GM18502 (cell line): ENCODE results near the gene FNDC11.

ENCODE experiments used
- ATAC-seq: cut with Tn5 transposase; IDR thresholded peaks from one replicate; pipeline ENCODE4 v1.9.1; 2021; ENCODE audit warnings: mild to moderate bottlenecking; ENCODE audit not compliant: unreplicated experiment, poor library complexity

Gene FNDC11

DNA sequence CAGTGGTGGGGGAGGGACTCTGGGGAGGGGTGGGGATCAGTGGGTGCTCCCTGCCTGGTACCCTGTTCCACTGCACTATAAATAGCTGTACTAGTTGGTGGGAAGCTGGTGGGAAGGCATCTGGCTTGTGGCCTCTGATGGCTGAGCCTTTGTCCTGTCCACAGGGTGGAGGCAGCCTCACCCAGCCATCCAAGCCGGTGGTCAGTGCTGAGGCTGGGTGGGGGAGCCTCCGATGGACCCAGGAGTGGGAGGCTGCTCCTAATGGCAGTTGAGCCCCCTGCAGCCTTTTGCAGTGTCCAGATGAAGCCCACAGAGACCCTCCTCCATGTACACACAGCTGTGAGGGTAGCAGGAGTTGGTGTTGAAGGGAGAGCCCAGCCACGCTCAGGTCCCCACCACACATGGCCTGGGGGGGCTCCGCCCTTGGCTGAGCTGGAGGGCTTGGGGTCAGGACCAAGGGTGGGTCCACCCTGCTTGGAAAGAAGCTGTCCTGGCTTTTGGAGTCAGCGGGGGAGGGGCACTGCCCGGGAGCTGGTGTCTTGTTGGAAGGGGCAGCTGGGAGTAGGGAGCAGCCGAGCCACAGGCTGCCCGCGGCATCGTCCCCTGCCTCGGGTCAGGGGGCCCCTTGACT lies 30.9 kb upstream of the FNDC11 start:
- ATAC-seq = no peak

DNA sequence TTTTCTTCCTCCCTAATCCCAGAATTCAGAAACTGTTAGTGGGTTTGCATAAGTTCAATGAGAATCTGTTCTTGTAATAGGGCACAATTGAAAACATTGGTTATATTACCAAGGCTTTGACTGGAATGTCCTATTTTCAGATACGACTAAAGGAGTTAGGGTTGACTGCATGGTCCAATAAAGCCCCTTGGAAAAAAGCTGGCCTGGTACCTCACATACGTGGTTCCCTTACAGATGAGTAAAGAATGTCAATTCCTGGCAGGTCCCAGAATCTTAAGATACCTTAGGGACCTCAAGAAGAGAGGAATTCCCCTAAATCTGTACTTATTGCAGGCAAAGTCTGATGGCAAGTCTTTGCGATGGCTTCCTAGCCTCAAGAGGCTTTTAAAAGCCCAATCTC lies 28.8 kb upstream of the FNDC11 start:
- no peak for ATAC-seq

DNA sequence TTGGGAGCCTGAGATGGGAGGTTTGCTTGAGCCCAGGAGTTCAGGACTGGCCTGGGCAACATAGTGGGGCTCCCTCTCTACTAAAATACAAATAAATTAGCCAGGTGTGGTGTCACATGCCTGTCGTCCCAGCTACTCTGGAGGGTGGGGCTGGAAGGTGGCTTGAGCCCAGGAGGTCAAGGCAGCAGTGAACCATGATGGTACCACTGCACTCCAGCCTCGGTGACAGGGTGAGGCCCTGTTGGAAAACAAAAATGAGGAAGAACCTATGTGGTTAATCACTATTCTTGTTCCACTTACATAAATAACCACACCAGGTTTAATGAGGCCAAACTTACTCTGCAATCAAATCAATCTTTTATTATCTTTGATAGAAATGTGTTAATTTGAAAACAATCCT lies 28.0 kb upstream of the FNDC11 start:
- ATAC-seq = no peak

DNA sequence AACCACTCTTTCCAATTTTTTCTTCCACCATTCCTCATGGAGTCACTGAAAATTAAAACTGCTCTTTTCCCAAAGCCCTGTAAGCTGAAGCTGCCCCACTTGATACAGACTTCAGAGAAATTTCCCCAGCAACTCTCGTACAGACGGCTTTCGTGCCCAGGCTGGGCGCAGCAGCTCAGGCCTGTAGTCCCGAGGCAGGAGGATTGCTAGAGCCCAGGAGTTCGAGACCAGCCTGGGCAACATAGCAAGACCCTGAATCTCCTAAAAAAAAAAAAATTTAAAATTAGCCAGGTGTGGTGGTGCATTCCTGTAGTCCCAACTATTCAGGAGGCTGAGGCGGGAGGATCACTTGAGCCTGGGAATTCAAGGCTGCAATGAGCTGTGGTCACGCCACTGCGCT lies 26.8 kb upstream of the FNDC11 start:
- ATAC-seq = no peak

DNA sequence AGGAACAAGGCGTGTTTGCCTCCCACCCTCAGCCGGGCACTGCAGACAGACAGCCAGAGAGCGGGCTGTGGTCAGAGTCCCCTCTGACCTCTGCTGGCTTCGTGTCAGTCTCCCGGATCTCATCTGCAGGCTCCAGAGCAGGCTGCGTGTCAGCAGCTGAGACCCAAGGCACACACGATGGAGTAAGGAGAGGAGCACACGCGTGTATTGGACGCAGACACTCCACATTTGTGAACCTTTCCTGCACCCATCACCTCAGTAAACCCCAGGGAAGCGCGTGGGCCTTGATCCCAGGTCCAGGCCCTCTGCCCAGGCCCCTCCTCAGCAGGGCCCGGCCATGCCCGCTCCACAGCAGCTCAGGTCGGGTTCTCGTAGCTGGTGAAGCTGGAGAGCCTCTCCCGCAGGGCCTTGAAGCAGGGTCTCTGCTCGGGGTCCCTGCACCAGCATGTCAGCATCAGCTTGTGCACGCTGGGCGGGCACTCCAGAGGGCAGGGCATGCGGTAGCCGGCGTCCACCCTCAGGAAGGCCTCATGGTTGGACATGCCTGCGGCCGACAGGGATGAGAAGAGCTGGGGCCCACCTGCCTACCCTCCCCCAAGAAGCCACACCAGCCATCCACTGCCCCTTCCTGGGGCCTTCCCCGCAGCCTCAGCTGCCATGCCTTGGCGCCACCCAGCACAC lies 24.6 kb upstream of the FNDC11 start:
- no peak for ATAC-seq

DNA sequence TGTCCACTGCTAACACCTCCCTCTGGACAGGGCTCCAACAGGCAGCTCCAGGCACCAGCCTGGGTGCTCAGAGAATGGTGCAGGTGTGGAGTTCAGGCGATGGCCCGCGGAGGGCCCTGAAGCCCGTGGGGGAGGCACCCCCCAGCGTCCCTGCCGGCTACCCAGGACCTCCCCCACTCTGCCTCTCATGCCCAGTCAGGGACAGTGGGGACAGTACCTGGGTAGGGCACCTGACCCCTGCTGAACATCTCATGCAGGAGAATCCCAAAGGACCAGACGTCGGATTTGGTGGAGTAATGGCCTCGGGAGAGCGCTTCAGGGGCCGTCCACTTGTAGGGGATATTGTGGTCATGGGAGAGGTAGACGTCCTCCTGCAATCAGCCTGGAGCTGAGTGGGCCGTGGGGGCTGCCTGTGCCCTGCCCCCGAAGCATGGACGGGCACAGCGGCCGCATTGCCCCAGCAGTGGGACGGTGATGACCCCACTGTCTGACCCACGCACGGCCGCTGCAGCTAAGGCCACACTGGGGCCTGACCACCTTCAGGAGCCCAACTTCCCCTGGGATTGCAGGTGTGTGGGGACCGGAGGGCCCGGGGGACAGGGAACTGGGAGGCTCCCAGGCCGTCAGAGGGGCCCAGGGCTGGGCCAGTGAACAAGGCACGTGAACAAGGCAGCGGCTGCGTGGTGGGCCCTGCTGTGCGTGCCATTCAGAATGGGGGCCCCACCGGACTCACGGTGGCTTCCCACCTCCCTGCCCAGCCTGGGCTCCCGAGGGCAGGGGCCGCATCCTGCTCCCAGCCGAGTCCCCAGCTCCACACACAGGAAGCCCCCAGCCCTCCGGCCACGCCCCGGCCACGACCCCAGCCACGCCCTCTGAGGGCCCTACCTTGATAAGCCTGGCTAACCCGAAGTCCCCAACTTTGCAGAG lies 23.8 kb upstream of the FNDC11 start:
- no peak for ATAC-seq

DNA sequence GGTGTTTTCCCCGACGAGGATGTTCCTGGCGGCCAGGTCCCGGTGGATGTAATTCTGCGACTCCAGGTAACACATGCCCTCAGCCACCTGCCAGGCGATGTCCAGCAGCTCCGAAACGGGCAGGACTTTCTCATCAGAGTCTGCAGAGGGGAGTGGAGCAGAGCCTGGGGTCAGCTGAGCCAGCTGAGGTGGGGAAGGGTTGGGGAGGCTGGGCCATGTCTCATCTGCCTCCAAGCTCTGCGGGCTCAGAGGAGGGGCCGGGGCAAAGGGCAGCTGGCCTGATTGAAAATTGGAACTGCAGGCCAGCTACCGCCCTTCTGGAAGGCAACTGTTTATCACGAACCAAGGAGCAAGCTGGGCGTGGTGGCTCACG lies 23.2 kb upstream of the FNDC11 start:
- no peak for ATAC-seq

DNA sequence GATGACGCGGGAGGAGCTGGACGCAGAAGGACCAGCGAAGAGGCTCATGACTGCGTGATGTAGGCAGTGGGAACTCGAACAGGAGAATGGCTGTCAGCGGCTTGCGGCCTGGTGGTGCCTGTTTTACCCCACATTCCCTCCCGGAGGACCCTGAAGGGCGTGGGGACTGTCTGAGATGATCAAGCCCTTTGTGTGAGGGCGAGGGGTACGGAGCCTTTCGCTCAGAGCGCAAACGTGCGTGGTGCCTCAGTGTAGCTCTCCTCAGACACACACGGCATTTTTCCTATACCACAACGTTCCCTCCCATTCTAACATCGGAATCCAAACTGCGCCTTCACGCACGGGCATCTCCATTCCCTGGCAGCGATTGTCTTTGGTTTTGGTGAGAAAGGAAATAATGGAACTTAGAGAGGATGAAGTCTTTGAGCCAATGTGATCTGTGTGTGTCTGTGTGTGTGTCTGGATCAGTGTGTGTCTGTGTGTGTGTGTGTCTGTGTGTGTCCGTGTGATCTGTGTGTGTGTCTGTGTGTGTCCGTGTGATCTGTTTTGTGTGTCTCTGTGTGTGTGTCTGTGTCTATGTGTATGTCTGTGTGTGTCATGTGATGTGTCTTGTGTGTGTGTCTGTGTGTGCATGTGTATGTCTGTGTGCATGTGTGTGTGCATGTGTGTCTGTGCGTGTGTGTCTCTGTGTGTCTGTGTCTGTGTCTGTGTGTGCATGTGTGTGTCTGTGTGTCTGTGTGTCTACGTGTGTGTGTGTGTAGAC lies 22.1 kb upstream of the FNDC11 start:
- no peak for ATAC-seq

DNA sequence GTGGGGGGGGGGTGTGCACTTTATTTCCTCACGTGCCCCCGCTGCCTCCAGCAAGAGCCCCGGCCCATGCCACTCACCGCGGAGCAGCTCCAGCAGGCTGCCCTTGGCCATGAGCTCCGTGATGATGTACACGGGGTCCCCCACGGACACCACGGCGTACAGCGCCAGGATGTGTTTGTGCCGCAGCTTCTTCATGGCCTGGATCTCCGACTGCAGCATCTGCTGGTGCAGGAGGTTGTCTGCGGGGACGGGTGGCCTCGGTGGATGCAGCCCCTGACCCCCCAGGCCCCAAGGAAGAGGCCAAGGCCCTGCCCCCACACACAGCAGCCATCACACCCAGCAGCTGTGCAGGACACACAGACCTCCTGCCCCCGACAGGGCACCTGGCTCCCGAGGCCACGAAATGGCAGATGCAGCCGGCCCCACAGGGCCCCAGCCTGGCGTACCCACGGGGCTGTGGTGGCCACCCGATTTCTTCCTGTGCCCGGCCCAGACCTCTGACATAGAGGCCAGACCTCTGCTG lies 21.4 kb upstream of the FNDC11 start:
- no peak for ATAC-seq

DNA sequence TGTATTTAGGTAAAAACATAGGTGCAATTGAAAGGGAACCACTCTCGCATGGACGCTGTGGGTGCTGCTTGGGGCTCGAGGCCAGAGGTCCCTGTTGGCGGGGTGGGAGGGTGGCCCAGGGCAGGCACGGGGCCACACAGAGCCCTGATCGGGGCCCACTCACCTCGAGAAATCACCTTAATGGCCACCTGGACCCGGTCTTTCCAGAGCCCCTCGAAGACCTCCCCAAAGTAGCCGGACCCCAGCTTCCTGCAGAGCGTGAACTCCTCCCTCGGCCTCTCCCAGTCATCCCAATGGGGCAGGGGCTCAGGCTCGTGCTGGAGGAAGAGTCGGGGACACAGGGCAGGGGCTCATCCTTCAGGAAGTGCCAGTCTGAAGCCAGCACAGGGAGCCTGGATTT lies 20.6 kb upstream of the FNDC11 start:
- ATAC-seq = no peak

DNA sequence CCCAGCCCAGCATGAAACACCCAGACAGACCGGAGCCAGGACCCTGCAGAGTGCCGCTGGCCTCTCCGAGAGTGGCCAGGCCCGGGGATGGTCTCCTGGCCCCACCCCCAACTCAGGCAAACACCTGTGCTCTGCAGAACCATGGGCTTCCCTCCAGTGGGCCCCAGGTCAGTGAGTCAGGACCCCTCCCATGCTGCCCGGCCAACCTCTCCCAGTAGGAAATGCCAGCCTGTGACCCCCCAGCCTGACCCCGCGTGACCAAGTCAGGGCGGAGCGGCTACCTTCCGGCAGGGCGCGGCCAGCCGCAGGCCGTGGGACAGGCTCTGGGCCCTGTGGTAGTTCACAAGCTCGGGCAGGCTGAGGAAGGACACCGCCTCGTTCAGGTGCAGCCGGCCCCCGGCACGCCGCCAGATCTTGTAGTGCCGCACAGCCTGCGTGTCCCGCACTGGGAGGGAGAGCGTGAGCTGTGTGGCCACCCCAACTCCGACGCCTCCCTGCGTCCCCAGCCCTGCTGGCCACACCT lies 20.0 kb upstream of the FNDC11 start:
- no peak for ATAC-seq

DNA sequence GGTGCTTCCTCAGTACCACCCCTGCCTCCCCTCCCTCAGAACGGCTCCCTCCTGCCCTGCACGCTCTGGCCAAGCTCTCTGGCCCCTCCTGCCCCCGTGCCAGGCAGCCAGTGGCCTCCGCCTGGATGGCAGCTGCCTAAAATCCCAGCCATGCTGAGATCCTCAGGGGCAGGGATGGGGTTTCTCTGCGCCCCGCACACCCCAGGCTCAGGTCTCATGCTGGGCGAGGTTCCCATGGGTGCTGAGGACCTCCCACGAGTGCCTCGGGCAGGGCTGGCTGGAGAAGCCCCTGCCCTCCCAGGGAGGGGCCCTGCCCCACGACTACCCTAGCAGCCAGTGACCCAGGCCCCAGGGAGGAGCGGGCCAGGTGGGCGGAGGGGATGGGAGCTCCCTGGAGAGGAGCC lies 19.5 kb upstream of the FNDC11 start:
- no peak for ATAC-seq

DNA sequence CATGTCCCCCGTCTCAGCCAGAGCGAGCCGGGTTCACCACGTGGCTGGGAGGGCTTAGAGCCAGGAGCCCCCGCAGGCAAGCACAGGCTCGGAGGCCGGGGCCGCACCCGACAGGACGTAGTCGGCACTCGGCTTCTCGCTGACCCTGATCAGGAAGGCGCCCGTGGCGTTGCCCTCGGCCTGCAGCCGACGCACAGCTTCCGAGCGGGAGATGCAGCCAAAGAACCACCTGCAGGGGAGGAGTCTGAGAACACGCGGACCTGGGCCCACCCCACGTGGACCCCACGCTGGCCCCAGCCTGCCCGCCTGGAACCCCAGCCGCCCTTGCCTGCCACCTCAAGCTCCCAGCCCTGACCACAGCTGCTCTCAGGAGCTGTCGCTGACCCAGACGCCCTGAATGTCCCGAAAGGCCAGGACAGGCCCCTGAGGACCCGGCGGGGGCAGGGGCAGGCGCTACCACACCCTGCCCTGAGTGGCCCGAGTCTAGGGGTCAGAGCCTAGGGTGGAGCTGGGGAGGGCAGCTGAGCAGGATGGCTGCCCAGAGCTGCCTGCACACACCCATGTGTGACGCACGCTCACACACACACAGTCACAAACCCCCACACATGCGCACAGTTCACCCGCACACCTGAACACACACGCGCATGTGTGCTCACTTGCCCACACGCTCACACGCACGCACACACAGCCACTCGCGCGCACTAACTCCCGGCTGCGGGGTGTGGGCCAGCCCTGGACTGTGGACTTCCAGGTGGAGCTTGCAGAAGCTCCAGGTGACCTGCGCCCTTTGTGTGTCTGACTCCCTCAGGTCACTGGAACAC lies 18.9 kb upstream of the FNDC11 start:
- ATAC-seq = no peak

DNA sequence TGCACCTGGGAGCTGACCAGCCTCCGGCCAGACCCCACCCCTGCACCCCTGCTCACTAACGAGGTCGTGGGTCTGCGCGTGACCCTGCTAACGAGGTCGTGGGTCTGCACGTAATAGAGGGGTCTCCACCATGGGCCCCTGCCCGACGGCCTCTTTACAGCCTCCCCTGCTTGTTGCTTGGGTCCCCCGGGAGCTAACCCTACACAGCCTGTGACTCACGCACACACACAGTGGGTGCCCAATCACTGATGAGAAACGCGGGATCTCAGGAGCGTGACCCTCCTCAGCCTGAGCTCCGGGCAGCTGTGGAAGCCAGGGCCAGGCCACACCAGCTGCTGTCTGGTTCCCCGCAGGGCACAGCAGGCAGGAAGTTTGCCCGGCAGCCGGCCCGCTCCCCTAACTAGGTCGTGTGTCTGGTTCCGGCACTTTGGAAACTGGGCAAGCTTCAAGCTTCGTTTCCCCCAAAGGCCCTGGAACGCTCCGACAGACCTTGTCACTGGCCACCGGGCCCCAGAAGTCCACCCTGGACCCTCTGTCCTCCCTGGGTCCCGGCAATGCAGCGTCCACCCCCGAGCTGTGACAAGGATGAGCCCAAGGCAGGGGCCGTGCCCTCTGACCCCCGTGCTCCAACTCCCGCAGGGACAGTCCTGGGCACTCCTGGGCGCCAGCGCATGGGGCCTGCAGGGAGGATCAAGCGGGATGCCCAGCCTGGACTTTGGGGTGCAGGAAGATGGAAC lies 17.6 kb upstream of the FNDC11 start:
- ATAC-seq = no peak

DNA sequence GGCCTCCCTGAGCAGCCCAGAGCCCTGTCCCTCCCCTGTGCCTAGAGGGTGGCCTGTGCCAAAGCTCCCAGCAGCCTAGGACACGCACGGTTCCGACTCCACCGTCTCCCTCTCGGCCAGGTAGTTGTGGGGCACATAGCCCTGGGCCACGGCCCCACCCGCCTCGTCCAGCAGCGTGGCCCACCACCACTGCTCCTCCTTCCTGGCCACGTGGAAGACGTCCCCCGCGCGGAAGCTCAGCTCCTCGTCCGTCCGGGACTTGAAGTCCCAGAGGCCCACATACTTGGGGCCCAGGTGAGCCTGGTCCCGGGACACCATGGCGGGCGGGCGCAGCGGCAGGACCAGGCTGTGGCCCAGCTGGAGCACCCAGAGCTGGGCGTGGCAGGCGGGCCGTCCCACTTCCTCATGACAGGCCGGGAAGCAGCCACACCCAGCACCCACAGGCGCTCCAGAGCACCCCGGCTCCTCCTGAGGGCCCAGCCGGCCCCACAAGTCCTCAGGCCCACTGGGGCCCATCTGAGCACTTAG lies 16.9 kb upstream of the FNDC11 start, which contains the start of gene PTK6:
PTK6 (minus strand) TSS at position 380 of the 528 bp plus-strand sequence; CDS start at position 318, 62 bp downstream.
- ATAC-seq = no peak

DNA sequence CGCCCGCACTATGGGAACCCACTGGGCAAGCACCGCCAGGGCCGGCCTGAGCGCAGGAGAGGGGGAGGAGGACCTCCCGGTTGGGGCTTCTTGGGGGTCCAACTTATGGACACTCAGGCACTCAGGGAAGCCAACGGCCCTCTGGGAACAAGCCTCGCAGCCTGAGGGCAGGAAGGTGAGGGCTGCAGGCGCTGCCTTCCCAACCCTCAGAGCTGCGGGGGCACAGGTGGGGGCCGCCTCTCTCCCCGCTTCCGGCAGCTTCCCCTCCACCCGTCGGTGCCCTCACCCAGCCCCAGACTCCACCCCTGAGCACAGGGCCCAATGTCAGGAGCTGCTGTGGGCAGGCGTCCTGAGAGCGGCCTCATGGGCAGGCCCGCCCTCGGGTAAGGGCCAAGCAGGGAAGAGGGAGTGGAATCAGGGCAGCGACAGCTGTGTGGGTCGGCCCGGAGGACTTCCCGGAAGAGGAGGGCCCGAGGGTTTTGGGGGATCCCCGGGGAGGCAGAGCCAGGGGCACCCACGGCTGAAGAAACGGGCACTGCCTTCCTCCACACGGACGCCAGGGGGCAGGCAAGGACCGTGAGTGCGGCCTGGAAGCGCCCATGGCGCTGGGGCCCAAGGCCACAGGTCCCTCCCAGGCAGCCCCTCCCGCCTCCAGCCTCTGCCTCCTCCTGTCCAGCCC lies 16.3 kb upstream of the FNDC11 start:
- ATAC-seq = peak; percentile 78

DNA sequence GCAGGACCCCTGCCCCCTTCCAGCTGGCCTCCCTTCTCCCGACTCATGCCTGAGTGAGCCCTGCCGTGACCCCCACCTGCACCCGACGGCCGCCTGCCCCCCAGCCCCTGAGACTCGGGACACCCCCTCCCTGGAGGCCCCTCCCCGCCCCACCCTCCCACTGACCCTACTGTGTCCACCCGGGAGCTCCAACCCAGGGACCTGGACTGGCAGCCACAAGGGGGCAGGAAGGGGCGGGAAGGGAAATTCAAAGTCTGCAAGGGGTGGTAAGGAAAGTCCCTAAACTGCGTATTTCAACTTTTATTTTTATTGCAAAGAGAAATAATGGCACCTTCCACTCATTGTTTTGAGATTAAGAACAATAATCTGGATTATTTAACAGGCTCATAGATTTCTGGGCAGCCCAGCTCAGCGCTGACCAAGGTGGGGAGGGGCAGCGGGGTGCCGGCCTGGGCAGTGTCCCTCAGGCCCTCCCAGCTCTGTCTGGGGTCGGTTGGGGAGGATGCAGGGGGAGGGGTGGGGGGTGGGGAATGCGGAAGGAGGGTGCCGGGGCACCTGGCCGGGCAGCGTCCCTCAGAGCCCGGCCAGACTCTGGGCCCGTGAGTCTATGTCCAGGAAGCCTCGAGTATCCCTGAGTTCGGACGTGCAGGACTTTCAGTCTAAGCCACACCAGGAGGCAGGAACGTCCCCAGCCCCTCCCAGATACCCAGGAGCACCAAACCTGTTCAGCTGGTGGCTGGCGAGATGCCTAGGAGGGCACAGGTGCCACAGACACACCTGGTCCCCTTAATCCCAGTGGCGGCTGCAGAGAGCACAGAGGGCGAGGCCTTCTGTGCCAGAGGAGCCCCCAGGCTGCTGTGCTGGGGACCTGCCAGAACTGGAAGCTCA lies 15.5 kb upstream of the FNDC11 start:
- ATAC-seq = no peak
